Measurements from ENCODE around the gene RNF168. TPM values are rescaled to one million over a fixed set of nuclear protein-coding genes. Genes with fewer than 3 reads are reported as not detected.
"Not testable (repeated sequence)": the region's sequence is repeated elsewhere in the genome, so short reads cannot be mapped to it uniquely, and the experiment has no call there.

Gene RNF168
- polyA plus RNA-seq, 4 donors, result 13.6 to 18.1 (median 16.0) TPM

DNA sequence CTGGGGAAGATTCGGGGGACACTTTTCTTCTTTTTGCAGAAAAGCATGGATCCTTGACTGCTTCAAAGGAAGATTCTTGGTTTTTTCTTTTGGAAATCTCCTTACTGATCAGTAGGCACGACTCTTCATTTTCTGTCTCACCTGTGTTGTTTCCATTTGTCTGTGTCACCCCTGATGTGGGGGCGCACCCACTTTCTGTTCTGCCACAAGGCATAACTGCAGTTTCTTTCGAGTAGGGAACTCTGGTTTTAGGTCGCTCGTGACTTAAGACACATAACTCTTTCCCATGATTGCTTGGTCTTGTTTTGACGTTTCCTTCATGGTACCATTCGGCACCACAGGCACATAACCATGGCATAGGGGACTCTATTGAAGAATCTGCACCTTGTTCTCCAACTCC is 31.3 kb downstream of the RNF168 start:
- no peak for DNase-seq (ENCODE audit: low read depth in 4 of 4, low spot score in 2 of 4)

DNA sequence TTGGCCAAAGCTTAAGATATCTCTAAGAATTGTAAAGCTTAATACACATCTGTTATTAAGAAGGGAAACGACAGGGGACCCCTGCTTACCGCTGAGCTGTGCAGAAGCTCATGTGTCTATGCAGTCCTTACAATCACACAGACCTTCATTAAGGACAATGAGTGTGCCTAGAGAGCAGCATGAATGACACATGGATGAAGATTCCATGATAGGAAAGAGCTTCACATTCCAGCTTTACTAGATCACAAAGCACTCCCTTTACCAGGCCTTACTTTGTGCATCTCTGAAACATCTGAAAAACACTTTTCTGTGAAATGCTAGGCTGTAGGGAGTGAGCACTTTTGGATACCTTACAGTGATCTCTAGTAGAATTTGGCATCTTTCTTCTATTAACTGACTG is 32.0 kb downstream of the RNF168 start:
- DNase-seq (ENCODE audit: low read depth in 4 of 4, low spot score in 2 of 4), result no peak

DNA sequence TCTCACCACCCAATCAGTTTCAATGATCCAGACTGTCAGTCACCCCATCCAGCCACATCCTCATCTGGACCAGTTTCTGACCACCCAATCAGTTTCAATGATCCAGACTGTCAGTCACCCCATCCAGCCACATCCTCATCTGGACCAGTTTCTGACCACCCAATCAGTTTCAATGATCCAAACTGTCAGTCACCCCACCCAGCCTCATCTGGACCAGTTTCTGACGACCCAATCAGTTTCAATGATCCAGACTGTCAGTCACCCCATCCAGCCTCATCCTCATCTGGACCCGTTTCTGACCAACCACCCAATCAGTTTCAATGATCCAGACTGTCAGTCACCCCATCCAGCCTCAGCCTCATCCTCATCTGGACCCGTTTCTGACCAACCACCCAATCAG is 33.4 kb downstream of the RNF168 start:
- DNase-seq (ENCODE audit: low read depth in 4 of 4, low spot score in 2 of 4), result not testable (repeated sequence)

DNA sequence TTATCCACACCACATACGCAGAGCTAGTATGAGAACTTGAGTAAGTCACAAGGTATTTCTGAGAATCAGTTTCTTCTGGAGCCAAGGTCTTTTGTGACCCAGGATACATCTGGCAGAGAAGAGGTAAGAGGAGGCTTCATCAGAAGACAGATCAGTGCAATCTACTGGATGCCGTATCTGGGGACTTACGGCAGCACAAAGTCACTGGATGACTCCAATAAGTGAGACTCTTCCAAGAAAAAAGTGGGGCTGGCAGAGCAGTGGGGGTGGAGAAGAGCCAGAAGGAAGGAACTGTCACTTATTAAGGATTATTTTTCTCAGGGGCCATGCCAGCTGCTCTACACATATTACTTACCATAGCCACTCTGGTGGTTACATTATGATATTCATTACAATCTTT is 39.8 kb downstream of the RNF168 start:
- no peak for DNase-seq (ENCODE audit: low read depth in 4 of 4, low spot score in 2 of 4)

DNA sequence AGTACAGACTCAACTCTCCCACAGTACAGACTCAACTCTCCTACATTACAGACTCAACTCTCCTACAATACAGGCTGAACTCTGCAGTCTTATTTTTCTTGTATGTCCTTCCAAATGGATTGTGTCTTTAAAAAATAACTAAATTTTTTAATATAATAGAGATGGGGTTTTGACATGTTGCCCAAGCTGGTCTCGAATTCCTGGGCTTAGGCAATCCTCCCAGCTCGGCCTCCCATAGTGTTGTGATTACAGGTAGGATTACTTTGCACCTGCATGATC is 40.2 kb downstream of the RNF168 start:
- no peak for DNase-seq (ENCODE audit: low read depth in 4 of 4, low spot score in 2 of 4)

DNA sequence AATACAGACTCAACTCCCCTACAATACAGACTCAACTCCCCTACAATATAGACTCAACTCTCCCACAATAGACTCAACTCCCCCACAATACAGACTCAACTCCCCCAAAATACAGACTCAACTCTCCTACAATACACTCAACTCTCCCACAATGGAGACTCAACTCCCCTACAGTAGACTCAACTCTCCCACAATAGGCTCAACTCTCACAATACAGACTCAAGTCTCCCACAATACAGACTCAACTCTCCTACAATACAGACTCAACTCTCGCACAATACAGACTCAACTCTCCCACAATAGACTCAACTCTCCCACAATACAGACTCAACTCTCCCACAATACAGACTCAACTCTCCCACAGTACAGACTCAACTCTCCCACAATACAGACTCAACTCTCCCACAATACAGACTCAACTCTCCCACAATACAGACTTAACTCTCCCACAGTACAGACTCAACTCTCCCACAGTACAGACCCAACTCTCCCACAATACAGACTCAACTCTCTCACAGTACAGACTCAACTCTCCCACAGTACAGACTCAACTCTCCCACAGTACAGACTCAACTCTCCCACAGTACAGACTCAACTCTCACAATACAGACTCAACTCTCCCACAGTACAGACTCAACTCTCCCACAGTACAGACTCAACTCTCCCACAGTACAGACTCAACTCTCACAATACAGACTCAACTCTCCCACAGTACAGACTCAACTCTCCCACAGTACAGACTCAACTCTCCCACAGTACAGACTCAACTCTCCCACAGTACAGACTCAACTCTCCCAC is 40.7 kb downstream of the RNF168 start:
- DNase-seq (ENCODE audit: low read depth in 4 of 4, low spot score in 2 of 4), result not testable (repeated sequence)

DNA sequence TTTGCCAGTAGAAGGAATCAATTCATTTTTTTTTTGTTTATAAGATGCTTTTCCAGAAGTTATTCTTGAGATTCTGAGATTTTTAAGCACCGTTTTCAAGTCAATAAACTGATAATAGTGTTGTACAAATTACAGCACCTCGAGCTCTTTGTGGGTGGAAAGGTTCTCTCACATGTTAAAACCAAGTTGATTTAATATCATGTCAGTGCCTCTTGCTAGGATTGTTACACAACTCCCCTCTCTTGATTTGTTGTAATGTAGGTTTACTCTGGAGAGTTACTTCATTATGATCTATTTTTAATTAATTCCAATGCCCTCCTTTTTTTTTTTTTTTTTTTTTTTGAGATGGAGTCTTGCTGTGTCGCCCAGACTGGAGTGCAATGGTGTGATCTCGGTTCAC is 45.5 kb downstream of the RNF168 start:
- no peak for DNase-seq (ENCODE audit: low read depth in 4 of 4, low spot score in 2 of 4)

DNA sequence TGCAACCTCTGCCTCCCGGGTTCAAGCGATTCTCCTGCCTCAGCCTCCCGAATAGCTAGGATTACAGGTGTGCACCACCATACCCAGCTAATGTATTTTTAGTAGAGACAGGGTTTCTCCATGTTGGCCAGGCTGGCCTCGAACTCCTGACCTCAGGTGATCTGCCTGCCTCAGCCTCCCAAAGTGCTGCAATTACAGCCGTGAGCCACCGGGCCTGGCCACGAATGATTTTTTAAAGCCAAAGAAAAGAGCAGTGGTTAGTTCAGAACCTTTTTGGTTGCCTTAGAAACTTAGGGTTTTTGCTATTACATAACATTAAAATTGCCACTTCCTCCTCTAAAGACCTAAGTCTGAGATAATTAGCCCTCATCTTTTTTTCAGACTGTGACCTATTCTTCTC is 46.1 kb downstream of the RNF168 start:
- DNase-seq (ENCODE audit: low read depth in 4 of 4, low spot score in 2 of 4), result not testable (repeated sequence)

DNA sequence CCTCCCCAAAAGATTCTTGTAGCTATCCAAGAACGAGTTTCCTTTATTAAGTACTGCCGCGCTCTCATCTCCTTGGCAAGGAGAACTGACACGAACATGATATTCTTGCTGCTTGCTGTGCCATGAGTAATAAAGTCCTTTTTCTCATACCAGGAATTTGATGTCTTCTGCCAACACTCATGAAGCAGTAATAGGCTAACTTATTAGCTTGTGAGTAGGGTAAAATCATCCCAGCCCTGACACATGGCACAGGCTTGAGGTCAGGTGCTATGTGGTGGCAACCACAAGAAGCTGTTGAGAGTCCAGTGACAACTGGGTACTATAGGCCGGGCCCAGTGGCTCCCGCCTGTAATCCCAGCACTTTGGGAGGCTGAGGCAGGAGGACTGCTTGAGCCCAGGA is 48.6 kb downstream of the RNF168 start:
- no peak for DNase-seq (ENCODE audit: low read depth in 4 of 4, low spot score in 2 of 4)

DNA sequence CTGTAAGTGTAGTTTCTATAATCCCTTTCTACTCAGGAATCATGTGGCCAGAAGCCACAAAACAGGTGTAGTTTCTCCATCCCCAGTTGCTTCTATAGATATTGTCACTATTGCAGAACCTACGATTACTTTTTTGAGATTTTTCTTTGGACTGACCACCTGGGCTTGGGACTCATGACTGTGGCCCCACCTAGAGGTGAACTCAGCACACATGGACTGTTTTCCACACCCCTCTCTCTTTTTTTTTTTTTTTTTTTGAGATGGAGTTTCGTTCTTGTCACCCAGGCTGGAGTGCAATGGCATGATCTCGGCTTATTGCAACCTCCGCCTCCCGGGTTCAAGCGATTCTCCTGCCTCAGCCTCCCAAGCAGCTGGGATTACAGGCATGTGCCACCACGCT is 58.2 kb downstream of the RNF168 start:
- not testable (repeated sequence) for DNase-seq (ENCODE audit: low read depth in 4 of 4, low spot score in 2 of 4)

DNA sequence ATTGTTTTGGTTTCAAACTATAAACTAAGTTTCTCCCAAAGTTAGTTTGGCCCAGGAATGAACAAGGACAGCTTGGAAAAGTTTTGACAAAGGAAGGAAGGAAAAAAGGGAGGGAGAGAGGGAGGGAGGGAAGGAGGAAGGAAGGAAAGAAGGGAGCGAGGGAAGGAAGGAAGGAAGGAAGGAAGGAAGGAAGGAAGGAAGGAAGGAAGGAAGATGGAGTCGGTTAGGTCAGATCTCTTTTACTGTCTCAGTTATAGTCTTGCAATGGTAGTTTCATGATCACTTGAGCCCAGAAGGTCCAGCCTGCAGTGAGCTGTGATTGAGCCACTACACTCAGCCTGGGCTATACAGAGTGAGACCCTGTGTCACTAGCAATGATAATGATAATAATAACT is 59.1 kb downstream of the RNF168 start:
- DNase-seq (ENCODE audit: low read depth in 4 of 4, low spot score in 2 of 4), result no peak

DNA sequence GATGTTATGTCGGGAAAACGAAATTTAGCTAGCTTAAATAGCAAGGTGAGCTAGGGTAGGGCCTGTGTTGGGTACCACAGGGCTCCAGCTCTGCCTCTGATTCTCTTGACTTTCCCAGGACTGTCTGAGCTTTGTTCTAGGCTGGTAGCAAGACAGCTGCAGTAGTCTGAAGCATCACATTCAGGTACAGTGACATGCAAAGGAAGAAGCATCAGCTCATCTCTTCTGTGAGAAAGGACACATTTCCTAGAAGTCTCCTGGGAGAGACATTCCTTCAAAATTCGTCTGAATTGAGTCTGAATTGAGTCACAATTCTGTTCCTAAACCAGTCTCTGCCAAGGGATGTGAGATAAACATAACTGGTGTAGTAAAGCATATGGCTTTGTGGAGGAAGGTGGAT is 62.9 kb downstream of the RNF168 start:
- DNase-seq (ENCODE audit: low read depth in 4 of 4, low spot score in 2 of 4), result no peak

DNA sequence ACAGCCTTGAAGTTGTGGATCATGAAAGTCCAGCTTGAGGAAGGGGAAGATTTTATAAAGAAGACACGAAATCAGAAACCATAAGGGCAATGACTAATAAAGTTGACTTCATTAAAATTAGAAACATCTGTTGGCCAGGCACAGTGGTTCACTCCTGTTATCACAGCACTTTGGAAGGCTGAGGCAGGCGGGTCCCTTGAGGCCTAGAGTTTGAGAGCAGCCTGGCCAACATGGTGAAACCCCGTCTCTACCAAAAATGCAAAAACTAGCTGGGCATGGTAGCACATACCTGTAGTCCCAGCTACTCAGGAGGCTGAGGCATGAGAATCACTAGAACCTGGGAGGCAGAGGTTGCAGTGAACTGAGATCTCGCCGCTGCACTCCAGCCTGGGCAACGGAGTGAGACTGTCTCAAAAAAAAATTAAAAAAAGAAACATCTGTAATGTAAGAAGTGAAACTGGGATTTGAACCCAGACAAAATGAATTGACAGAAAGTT is 63.5 kb downstream of the RNF168 start:
- DNase-seq (ENCODE audit: low read depth in 4 of 4, low spot score in 2 of 4), result no peak

DNA sequence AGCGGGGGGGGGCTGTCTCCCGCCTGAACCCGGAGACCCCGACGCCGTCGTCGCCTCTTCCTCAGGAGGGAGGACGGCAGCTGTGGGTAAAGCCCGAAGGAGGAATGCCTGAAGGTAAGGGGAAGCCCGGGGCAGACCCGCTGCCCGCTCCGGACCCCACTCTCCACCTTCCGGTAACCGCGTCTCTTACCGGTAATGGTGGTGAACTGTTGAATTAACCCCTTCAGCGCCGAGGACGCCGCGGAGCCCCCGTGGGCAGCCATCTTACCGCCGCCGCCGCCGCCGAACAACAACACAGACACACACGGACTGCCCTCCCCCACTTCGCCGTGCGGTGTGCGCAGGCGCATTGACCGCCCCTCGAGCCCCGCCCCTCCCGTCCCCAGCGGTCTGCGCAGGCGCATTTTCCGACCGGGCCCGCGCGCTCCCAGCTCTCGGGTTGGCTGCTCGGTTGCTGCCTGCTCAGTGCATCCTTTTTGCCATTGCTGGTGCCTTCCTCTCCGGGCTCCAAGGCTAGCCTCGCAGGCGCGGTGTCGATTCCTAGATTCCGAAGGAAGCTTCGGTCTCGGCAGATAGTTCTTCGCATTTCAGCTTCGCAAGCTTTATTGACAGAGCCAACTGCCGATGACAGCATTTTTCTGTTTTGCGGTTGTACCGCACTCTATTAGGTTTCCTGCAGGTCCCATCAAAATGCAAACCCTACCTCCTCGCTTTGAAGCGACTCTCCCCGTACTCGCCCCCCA is 71.3 kb downstream of the RNF168 start, which contains the start of gene UBXN7:
Gene UBXN7 (minus strand): TSS at position 291 of the 743 bp plus-strand sequence. CDS start 28 bp downstream, at position 263.
- peak; percentile 88 to 91 (median 90) for DNase-seq (ENCODE audit: low read depth in 4 of 4, low spot score in 2 of 4)

DNA sequence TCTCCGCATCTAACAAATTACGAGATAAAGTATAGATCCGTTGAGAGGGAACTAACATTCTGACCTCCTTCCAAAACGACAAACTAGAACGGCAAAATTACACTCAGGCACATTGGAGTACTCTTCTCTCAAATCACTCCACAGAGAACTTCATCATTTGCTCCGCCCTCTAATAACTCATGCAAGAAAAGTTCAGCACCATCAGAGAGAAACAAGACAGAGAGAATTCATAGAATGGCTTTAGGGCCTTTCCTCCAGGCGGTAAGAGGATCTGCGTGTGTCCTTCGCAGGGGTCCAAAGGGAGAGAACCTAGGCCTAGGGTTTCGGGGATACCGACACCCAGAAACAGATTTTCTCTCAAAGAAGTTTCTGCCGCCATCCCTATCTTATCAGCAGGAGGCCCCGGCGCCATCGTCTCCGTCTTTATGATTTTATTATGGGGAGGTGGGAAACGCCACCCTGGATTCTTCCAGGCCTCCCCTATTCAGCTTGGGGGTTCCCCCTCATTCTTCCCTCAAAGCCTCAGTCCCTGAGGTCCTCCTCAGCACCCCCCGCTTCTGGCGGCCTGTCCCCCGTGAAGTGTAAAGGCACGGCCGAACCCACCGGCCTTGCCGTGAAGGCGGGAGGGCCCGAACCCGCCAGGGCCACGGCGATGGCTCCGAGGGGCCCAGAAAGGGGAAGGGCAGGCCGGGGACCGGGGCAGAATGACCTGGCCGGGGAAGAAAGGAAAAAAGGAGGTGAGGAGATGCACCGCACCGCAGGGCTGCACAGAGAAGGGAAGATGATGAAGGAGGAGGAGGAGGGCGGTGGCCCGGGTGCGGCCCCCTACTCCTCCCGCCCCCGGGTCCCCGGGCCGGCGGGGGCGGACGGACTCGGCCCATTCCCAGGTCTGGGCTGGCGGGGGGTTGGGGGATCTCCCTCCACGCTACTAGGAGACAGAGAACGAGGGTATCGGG is 72.1 kb downstream of the RNF168 start:
- peak; percentile 42 to 71 (median 64) for DNase-seq (ENCODE audit: low read depth in 4 of 4, low spot score in 2 of 4)

DNA sequence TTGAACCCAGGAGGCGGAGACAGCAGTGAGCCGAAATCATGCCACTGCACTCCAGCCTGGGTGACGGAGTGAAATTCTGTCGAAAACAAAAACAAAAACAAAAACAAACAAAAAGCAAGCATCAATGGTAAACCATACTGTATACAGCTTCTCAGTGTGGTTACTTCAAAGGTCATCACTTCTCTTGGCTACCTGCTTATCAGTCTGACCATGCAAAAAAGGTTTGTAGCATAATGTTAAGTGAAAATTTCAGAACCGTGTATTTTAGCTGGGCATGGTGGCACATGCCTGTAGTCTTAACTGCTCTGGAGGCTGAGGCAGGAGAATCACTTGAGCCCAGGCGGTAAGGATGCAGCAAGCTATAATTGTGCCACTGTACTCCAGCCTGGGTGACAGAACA is 75.5 kb downstream of the RNF168 start:
- no peak for DNase-seq (ENCODE audit: low read depth in 4 of 4, low spot score in 2 of 4)

DNA sequence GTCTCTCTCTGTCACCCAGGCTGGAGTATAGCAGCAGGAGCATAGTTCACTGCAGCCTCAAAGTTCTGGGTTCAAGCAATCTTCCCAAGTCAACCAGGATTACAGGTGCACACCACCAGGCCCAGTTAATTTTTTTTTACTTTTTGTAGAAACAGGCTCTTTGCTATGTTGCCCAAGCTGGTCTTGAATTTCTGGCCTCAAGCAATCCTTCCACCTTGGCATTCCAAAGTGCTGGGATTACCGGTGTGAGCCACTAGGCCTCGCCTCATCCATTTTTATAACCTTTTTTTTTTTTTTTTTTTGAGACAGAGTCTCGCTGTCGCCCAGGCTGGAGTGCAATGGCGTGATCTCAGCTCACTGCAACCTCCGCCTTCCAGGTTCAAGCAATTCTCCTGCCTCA is 79.1 kb downstream of the RNF168 start:
- not testable (repeated sequence) for DNase-seq (ENCODE audit: low read depth in 4 of 4, low spot score in 2 of 4)

DNA sequence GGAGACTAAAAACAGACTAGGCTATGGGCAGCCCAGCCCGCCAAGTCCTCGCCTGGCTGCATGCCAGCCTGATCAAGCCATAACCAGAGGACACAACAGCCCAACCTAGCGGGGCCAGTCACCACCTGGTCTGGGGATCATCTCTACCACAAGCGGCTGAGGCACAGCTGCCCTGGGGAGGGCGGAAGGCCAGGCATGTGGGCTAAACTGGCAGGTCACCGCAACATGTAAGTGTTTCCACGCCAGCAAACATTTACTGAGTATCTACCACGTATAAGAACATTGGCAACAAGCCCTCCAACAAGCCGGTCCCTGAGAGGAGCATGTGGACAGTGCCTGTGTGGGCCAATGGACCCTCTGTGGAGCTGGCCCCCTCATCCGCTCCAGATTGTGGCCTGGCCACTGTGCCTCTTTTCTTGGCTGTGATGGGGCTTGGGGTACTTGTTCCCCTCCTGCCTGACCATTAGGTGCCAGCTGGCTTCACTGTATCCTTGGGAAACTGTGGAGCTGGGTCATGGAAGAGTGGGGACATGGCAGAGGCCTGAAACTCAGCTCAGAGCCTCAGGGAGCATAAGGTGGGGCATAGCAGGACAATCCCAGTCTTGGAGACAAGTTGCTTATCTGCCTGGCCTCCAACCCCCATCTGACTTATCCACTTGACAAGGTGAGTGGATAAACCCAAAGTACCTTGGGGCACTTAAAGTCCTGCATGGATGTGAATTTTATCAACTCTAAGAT is 80.4 kb downstream of the RNF168 start:
- DNase-seq (ENCODE audit: low read depth in 4 of 4, low spot score in 2 of 4), result no peak

DNA sequence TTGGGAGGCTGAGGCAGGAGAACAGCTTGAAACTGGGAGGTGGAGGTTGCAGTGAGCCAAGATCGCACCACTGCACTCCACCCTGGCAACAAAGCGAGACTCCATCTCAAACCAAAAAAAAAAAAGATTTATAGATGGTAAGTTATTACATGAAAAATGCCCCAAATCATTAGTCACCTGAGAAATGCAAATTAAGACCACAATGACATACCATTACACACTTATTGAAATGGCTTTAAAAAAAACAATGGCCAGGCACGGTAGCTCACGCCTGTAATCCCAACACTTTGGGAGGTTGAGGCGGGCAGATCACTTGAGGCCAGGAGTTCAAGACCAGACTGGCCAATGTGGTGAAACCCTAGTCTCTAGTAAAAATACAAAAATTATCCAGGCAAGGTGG is 81.9 kb downstream of the RNF168 start:
- not testable (repeated sequence) for DNase-seq (ENCODE audit: low read depth in 4 of 4, low spot score in 2 of 4)

DNA sequence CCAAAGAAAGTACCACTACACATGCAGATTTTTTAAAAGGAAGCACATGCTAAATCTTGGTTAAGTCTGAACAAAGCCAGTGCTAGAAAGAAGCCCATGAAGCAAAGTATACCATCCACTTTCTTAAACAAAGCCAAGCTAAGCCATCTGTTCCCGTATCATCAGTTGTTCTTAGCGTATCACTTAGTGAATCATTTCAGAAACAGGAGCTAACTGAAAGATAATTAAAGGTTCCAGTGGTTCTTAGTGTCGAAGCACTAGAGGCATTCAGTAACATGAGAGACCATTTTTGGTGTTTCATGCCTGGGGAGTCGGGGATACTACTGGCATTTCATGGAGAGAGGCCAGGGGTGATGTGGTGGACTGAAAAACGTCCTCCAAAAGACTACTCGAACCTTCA is 84.2 kb downstream of the RNF168 start:
- DNase-seq (ENCODE audit: low read depth in 4 of 4, low spot score in 2 of 4), result no peak

All from left renal cortex interstitium (tissue), 4 donors.